GM23338 (cell line): Measurements from ENCODE around the gene PDE10A. TPM values are rescaled to one million over a fixed set of nuclear protein-coding genes. Genes with fewer than 3 reads are reported as not detected.

Experiments used
- ATAC-seq: fragments of 200-7000 bp; cut with Tn5 transposase; 3 replicates; pipeline ENCODE4 v1.9.1; 2020
- DNase-seq: peaks from one replicate; pipeline ENCODE4 v3.0.0-alpha.2; 2015; ENCODE audit warnings: low spot score
- H2AFZ ChIP-seq: fragments of 200-600 bp; sonication (generic); 2 replicates; pipeline ENCODE4 v1.8.0; 2016; ENCODE audit warnings: antibody characterized with exemption, mild to moderate bottlenecking, moderate library complexity
- H3F3A ChIP-seq: fragments of 200-600 bp; sonication (generic); replicated peaks from 2 replicates; pipeline ENCODE4 v1.8.0; 2017; ENCODE audit warnings: antibody characterized with exemption, mixed run types, low read depth
- H3K27ac ChIP-seq: fragments of 200-600 bp; sonication (generic); 2 replicates; pipeline ENCODE4 v1.6.1; 2016; ENCODE audit warnings: low read depth
- H3K27me3 ChIP-seq: fragments of 200-600 bp; sonication (generic); 2 replicates; pipeline ENCODE4 v1.8.0; 2016; ENCODE audit warnings: mild to moderate bottlenecking, mixed run types, moderate library complexity; ENCODE audit not compliant: insufficient read depth
- H3K36me3 ChIP-seq: fragments of 200-600 bp; sonication (generic); 2 replicates; pipeline ENCODE4 v1.8.0; 2016; ENCODE audit warnings: mild to moderate bottlenecking; ENCODE audit not compliant: insufficient read depth
- H3K4me1 ChIP-seq: fragments of 200-600 bp; sonication (generic); 2 replicates; pipeline ENCODE4 v1.8.0; 2016; ENCODE audit warnings: mild to moderate bottlenecking, moderate library complexity; ENCODE audit not compliant: insufficient read depth
- H3K4me2 ChIP-seq: fragments of 200-600 bp; sonication (generic); 2 replicates; pipeline ENCODE4 v1.7.1; 2017; ENCODE audit warnings: mixed run types
- H3K4me3 ChIP-seq: fragments of 200-600 bp; sonication (generic); 2 replicates; pipeline ENCODE4 v1.6.1; 2016; ENCODE audit warnings: mixed run types
- H3K79me2 ChIP-seq: fragments of 200-600 bp; sonication (generic); replicated peaks from 2 replicates; pipeline ENCODE4 v1.8.0; 2017; ENCODE audit warnings: mild to moderate bottlenecking; ENCODE audit not compliant: insufficient read depth
- H3K9me2 ChIP-seq: fragments of 200-600 bp; sonication (generic); 2 replicates; pipeline ENCODE4 v1.8.0; 2017; ENCODE audit not compliant: insufficient read depth
- H4K20me1 ChIP-seq: fragments of 200-600 bp; sonication (generic); replicated peaks from 2 replicates; pipeline ENCODE4 v1.8.0; 2017; ENCODE audit warnings: mild to moderate bottlenecking; ENCODE audit not compliant: insufficient read depth
- H3K27ac Mint-ChIP-seq: 2 replicates; pipeline ENCODE4 v1.8.0; 2020; ENCODE audit warnings: inconsistent platforms, mild to moderate bottlenecking, moderate library complexity, mixed read lengths
- H3K27me3 Mint-ChIP-seq: 3 replicates; pipeline ENCODE4 v1.8.0; 2022; ENCODE audit warnings: low read depth, mild to moderate bottlenecking, moderate library complexity, mixed read lengths, inconsistent platforms; ENCODE audit not compliant: insufficient read depth, poor library complexity
- H3K36me3 Mint-ChIP-seq: 3 replicates; pipeline ENCODE4 v1.8.0; 2021; ENCODE audit warnings: low read depth, mild to moderate bottlenecking, inconsistent platforms, moderate library complexity, mixed read lengths
- H3K4me1 Mint-ChIP-seq: 3 replicates; pipeline ENCODE4 v1.8.0; 2020; ENCODE audit warnings: mild to moderate bottlenecking, inconsistent platforms, mixed read lengths
- H3K4me3 Mint-ChIP-seq: 3 replicates; pipeline ENCODE4 v1.8.0; 2021; ENCODE audit warnings: moderate library complexity, mild to moderate bottlenecking, inconsistent platforms, mixed read lengths
- H3K9me3 Mint-ChIP-seq: 3 replicates; pipeline ENCODE4 v1.8.0; 2020; ENCODE audit warnings: moderate library complexity, mild to moderate bottlenecking, inconsistent platforms, mixed read lengths
- CREB1 ChIP-seq: fragments of 250-450 bp; sonication (Bioruptor Pico); IDR thresholded peaks from 2 replicates; pipeline ENCODE4 v1.5.0; 2020; ENCODE audit warnings: low read depth, mild to moderate bottlenecking, moderate library complexity
- ETS1 ChIP-seq: IDR thresholded peaks from 2 replicates; pipeline ENCODE4 v1.6.1; 2016; ENCODE audit warnings: antibody characterized with exemption
- EZH2 ChIP-seq: fragments of 200-600 bp; sonication (generic); IDR thresholded peaks from one replicate; pipeline ENCODE4 v1.8.0; 2017; ENCODE audit warnings: antibody characterized with exemption, mild to moderate bottlenecking, low read depth; ENCODE audit not compliant: unreplicated experiment
- JUNB ChIP-seq: IDR thresholded peaks from one replicate; pipeline ENCODE4 v1.6.1; 2016; ENCODE audit warnings: antibody characterized with exemption; ENCODE audit not compliant: unreplicated experiment
- NANOG ChIP-seq: IDR thresholded peaks from 2 replicates; pipeline ENCODE4 v1.6.1; 2016; ENCODE audit warnings: antibody characterized with exemption, borderline replicate concordance
- POLR2AphosphoS5 ChIP-seq: IDR thresholded peaks from 2 replicates; pipeline ENCODE4 v1.6.1; 2016; ENCODE audit warnings: antibody characterized with exemption, low read depth
- REST ChIP-seq: IDR thresholded peaks from one replicate; pipeline ENCODE4 v1.6.1; 2018; ENCODE audit warnings: antibody characterized with exemption; ENCODE audit not compliant: unreplicated experiment
- STAT1 ChIP-seq: IDR thresholded peaks from one replicate; pipeline ENCODE4 v1.6.1; 2016; ENCODE audit warnings: antibody characterized with exemption; ENCODE audit not compliant: unreplicated experiment
- ZNF114 ChIP-seq: fragments of 250-450 bp; sonication (Bioruptor Pico); IDR thresholded peaks from 2 replicates; pipeline ENCODE4 v1.5.0; 2020; ENCODE audit warnings: mild to moderate bottlenecking, moderate library complexity
- ZNF331 ChIP-seq: fragments of 250-450 bp; sonication (Bioruptor Pico); IDR thresholded peaks from 2 replicates; pipeline ENCODE4 v1.5.0; 2020; ENCODE audit warnings: low read depth, mild to moderate bottlenecking, moderate library complexity
- ZNF462 ChIP-seq: fragments of 250-450 bp; sonication (Bioruptor Pico); IDR thresholded peaks from 2 replicates; pipeline ENCODE4 v1.5.0; 2020; ENCODE audit warnings: mild to moderate bottlenecking, moderate library complexity
- polyA plus RNA-seq: library from polyadenylated mRNA; unstranded; fragments of >200 nt; fragmentation: Nextera tagmentation; extraction: Ambion mirVana; gene quantifications from 2 replicates; pipeline ENCODE4 v1.2.1, GENCODE V29; 2016
- total RNA-seq: library from RNA; depleted of rRNA; stranded (reverse); fragments of >200 nt; shearing (Covaris generic); gene quantifications from 2 replicates; pipeline ENCODE4 v1.2.3, GENCODE V29; 2014

Gene PDE10A
- total and polyA plus RNA-seq, 2 experiments from 2014 or later: 0.50 to 3.9 TPM

- ATAC-seq: no peak
- Histone ChIP-seq H3K79me2 (0 out of 2 replicates have a peak, but pooled peaks cover 3% of the 10 kb centered on the region), H2AFZ (no peak overlapping the region), H3F3A (no peaks in the 10 kb centered on the region), H3K27ac (no peak overlapping the region), H3K27me3 (no peaks in the 10 kb centered on the region), H3K4me2 (no peak overlapping the region), H3K4me3 (no peak overlapping the region), H3K9me2 (no peaks in the 10 kb centered on the region), H3K36me3 (no peaks in the 10 kb centered on the region), H3K4me1 (0 out of 2 replicates have a peak, but pooled peaks cover 5% of the 10 kb centered on the region), H4K20me1 (no peaks in the 10 kb centered on the region; the same call in 1 of the 2 replicates)
- DNase-seq: no peak
- H3K36me3 Mint-ChIP-seq: no peaks in the 10 kb centered on the region
- H3K9me3 Mint-ChIP-seq: no peaks in the 10 kb centered on the region
- no peak for TF ChIP-seq ETS1
- no peak for TF ChIP-seq ZNF331
- TF ChIP-seq REST: no peak
- TF ChIP-seq ZNF462 (CRISPR knock-in tag): no peak
- TF ChIP-seq NANOG: no peak
- TF ChIP-seq STAT1: no peak
- TF ChIP-seq ZNF114 (CRISPR knock-in tag): no peak
- no peak for TF ChIP-seq EZH2
- no peak for TF ChIP-seq CREB1 (CRISPR knock-in tag)
- TF ChIP-seq JUNB: no peak
- TF ChIP-seq POLR2AphosphoS5: no peak
- H3K4me1 Mint-ChIP-seq: peaks cover 12% of the 10 kb centered on the region
- H3K4me3 Mint-ChIP-seq: no peak overlapping the region
- peaks cover 7% of the 10 kb centered on the region for H3K27me3 Mint-ChIP-seq
- H3K27ac Mint-ChIP-seq: no peak overlapping the region
Measured at GRCh38 chr6:165644586-165645266, 18.3 kb downstream of the PDE10A start.
